Stomach (tissue), 4 donors: ENCODE measurements around the gene BCAS2.

Experiments used
- CTCF ChIP-seq, 7 experiments: fragments of 450-650 bp in 4 of 7; fragments of 200-600 bp in 3 of 7; sonication (generic) in 3 of 7; IDR thresholded peaks; one replicate each; pipeline ENCODE4 v1.5.1; 2016 to 2019; ENCODE audit warnings: antibody characterized with exemption in 7 of 7, control low read depth in 2 of 7, mild to moderate bottlenecking in 1 of 7
- EP300 ChIP-seq: sonication (generic); formaldehyde crosslinking; IDR thresholded peaks from one replicate; pipeline ENCODE4 v1.6.1; 2017; ENCODE audit warnings: antibody characterized with exemption
- POLR2A ChIP-seq, 4 donors: fragments of 450-650 bp; IDR thresholded peaks; one replicate each; pipeline ENCODE4 v1.6.1; 2016; ENCODE audit warnings: antibody characterized with exemption in 4 of 4, control low read depth in 2 of 4, mild to moderate bottlenecking in 1 of 4, moderate library complexity in 1 of 4

- no peak for TF ChIP-seq CTCF (IDR thresholded peaks at IDR 0.05)
- TF ChIP-seq POLR2A (IDR thresholded peaks at IDR 0.05): no peak
- no peak for TF ChIP-seq EP300
Measured at GRCh38 chr1:114552106-114552639, 29.2 kb downstream of the BCAS2 start.
